ENCODE measurements around the gene SPATA21. TPM values are rescaled to one million over a fixed set of nuclear protein-coding genes. Genes with fewer than 3 reads are reported as not detected.

Gene SPATA21
- total and polyA plus RNA-seq, 2 experiments from 2014 or later, result not detected

- Histone ChIP-seq H4K20me1 (ENCODE audit: insufficient read depth) (no peaks in the 10 kb centered on the region), H3K4me3 (no peak overlapping the region), H2AFZ (no peak overlapping the region), H3K79me2 (ENCODE audit: insufficient read depth) (no peaks in the 10 kb centered on the region), H3K4me2 (ENCODE audit: unreplicated experiment) (no peak overlapping the region), H3K9ac (no peak overlapping the region), H3K27me3 (replicated peaks; ENCODE audit: insufficient read depth) (no peaks in the 10 kb centered on the region), H3F3A (ENCODE audit: insufficient read depth) (peaks cover 10% of the 10 kb centered on the region; the same call in 1 of the 2 replicates), H3K4me1 (ENCODE audit: insufficient read depth) (peaks cover 8% of the 10 kb centered on the region), H3K36me3 (ENCODE audit: low read depth) (no peaks in the 10 kb centered on the region), H3K27ac (no peak overlapping the region), H3K9me2 (ENCODE audit: insufficient read depth) (no peaks in the 10 kb centered on the region), H3K9me3 (ENCODE audit: low read depth) (no peaks in the 10 kb centered on the region)
- TF ChIP-seq EZH2phosphoT487 (IDR thresholded peaks at IDR 0.05; ENCODE audit: insufficient read depth, low read depth), result no peak
- TF ChIP-seq EZH2 (IDR thresholded peaks at IDR 0.05; ENCODE audit: insufficient read depth, poor library complexity, severe bottlenecking), result no peak
- peak; percentile 34 for DNase-seq
- in situ Hi-C loops (cut with MboI), result no loop called here
- 53 to 56% methylated on average over 10 of the region's 10 CpGs for WGBS, 2 experiments (ENCODE audit: low coverage in 1 of 2, low lambda C conversion rate in 2 of 2, missing lambda C conversion rate in 2 of 2)
Observed at GRCh38 chr1:16402742-16403141, 34.5 kb downstream of the SPATA21 start.

DNA sequence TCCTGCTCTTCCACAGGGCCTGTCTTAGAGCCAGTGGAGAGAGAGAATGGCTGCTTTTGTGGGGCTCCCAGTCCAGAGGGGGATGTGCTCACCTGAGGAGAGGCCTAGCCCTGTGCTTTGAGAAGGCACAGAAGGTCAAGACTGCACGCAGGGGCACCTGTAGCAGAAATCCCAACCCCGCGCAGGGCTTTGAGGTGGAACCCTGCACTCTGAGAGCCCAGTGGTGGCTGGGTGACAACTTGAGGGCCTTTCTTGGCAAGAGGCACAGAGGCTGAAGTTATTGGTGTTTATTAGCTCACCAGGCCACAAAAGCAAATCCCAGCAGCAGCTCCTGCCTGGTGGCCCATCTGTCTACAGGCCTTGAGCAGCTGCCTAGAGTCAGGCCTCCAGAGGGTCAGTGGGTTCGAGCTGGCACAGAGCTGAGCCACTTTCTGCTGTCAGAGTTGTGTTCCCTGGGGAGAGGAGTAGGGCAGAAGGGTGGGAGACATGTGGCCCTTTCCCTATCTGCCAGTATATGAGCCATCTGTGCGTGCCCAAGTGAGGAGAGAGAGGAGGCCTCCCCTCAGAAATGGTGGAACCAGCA, 38.8 kb downstream of the SPATA21 start:
- Histone ChIP-seq H3K4me2 (ENCODE audit: unreplicated experiment) (no peak overlapping the region), H3K9ac (no peak overlapping the region), H3K4me1 (ENCODE audit: insufficient read depth) (peaks cover 21% of the 10 kb centered on the region), H3K27me3 (replicated peaks; ENCODE audit: insufficient read depth) (no peaks in the 10 kb centered on the region), H4K20me1 (ENCODE audit: insufficient read depth) (no peaks in the 10 kb centered on the region), H3K27ac (no peak overlapping the region), H3K79me2 (ENCODE audit: insufficient read depth) (peaks cover 35% of the 10 kb centered on the region), H3F3A (ENCODE audit: insufficient read depth) (peaks cover 17% of the 10 kb centered on the region; the same call in 1 of the 2 replicates), H3K9me2 (ENCODE audit: insufficient read depth) (no peaks in the 10 kb centered on the region), H3K36me3 (ENCODE audit: low read depth) (peaks cover 9% of the 10 kb centered on the region; the same call in 1 of the 2 replicates), H3K4me3 (no peak overlapping the region), H2AFZ (no peak overlapping the region), H3K9me3 (ENCODE audit: low read depth) (no peaks in the 10 kb centered on the region)
- 87 to 93% methylated on average over 4 to 5 of the region's 5 CpGs for WGBS, 2 experiments (ENCODE audit: low coverage in 1 of 2, low lambda C conversion rate in 2 of 2, missing lambda C conversion rate in 2 of 2)
- no peak for TF ChIP-seq EZH2 (IDR thresholded peaks at IDR 0.05; ENCODE audit: insufficient read depth, poor library complexity, severe bottlenecking)
- in situ Hi-C loops (cut with MboI), result no loop called here
- DNase-seq, result no peak

GRCh38 chr1:16397120-16397519, 40.1 kb downstream of the SPATA21 start:
- H3K4me3 ChIP-seq, result 0 out of 2 replicates have a peak overlapping the region, but pooled peaks have one; percentile 11
- in situ Hi-C loops (cut with MboI), result no loop called here
- TF ChIP-seq EZH2phosphoT487 (IDR thresholded peaks at IDR 0.05; ENCODE audit: insufficient read depth, low read depth) (no peak), EZH2 (IDR thresholded peaks at IDR 0.05; ENCODE audit: insufficient read depth, poor library complexity, severe bottlenecking) (no peak)
- 47 to 65% methylated on average over 5 of the region's 5 CpGs for WGBS, 2 experiments (ENCODE audit: low coverage in 1 of 2, low lambda C conversion rate in 2 of 2, missing lambda C conversion rate in 2 of 2)
- H3K27me3 ChIP-seq (replicated peaks; ENCODE audit: insufficient read depth), result no peaks in the 10 kb centered on the region
- peak overlapping the region; percentile 46 for H3K9ac ChIP-seq
- peak overlapping the region; percentile 78 for H3K4me2 ChIP-seq (ENCODE audit: unreplicated experiment)
- peaks cover 9% of the 10 kb centered on the region; the same call in 1 of the 2 replicates for H3K36me3 ChIP-seq (ENCODE audit: low read depth)
- DNase-seq, result peak; percentile 20
- H4K20me1 ChIP-seq (ENCODE audit: insufficient read depth), result no peaks in the 10 kb centered on the region; the same call in 1 of the 2 replicates
- H3K27ac ChIP-seq, result peak overlapping the region; percentile 69
- H3F3A ChIP-seq (ENCODE audit: insufficient read depth), result 0 out of 2 replicates have a peak, but pooled peaks cover 13% of the 10 kb centered on the region
- no peak overlapping the region for H2AFZ ChIP-seq
- H3K79me2 ChIP-seq (ENCODE audit: insufficient read depth), result peaks cover 48% of the 10 kb centered on the region
- no peaks in the 10 kb centered on the region for H3K9me3 ChIP-seq (ENCODE audit: low read depth)
- no peaks in the 10 kb centered on the region for H3K9me2 ChIP-seq (ENCODE audit: insufficient read depth)
- H3K4me1 ChIP-seq (ENCODE audit: insufficient read depth), result peaks cover 13% of the 10 kb centered on the region

DNA sequence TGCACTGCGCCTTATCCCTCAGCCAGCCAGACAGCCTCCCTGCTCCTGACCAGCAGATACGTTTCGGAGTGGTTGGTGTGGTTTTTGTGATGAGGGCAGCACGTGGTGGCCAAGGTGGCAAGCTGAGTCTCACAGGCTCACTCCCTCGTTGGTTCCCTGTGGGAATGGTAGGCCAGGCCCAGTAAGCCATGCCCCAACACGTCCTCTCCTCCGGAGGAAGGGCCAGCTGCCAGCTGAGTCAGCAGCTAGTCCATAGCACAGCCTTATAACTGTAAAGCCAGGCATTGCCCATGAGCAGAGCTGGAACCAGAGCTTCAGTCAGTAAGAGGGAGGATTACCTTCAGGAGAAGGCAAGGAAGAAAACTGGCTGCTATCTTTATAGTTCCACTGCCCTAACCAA, 40.6 kb downstream of the SPATA21 start:
- Histone ChIP-seq H4K20me1 (ENCODE audit: insufficient read depth) (no peaks in the 10 kb centered on the region; the same call in 1 of the 2 replicates), H3K9ac (peak overlapping the region; percentile 46), H3F3A (ENCODE audit: insufficient read depth) (0 out of 2 replicates have a peak, but pooled peaks cover 9% of the 10 kb centered on the region), H3K79me2 (ENCODE audit: insufficient read depth) (peaks cover 54% of the 10 kb centered on the region), H3K9me3 (ENCODE audit: low read depth) (no peaks in the 10 kb centered on the region), H3K4me3 (0 out of 2 replicates have a peak overlapping the region, but pooled peaks have one; percentile 11), H3K4me2 (ENCODE audit: unreplicated experiment) (peak overlapping the region; percentile 78), H3K27ac (peak overlapping the region; percentile 69), H3K27me3 (replicated peaks; ENCODE audit: insufficient read depth) (no peaks in the 10 kb centered on the region), H3K4me1 (ENCODE audit: insufficient read depth) (peaks cover 15% of the 10 kb centered on the region), H2AFZ (no peak overlapping the region), H3K9me2 (ENCODE audit: insufficient read depth) (no peaks in the 10 kb centered on the region), H3K36me3 (ENCODE audit: low read depth) (peaks cover 9% of the 10 kb centered on the region; the same call in 1 of the 2 replicates)
- peak; percentile 92 for DNase-seq
- TF ChIP-seq EZH2phosphoT487 (IDR thresholded peaks at IDR 0.05; ENCODE audit: insufficient read depth, low read depth) (no peak), EZH2 (IDR thresholded peaks at IDR 0.05; ENCODE audit: insufficient read depth, poor library complexity, severe bottlenecking) (no peak)
- WGBS, 2 experiments (ENCODE audit: low coverage in 1 of 2, low lambda C conversion rate in 2 of 2, missing lambda C conversion rate in 2 of 2), result 42 to 47% methylated on average over 7 of the region's 7 CpGs
- in situ Hi-C loops (cut with MboI), result no loop called here
